Ascending aorta (tissue), 2 donors: Measurements from ENCODE around the gene PBRM1. TPM values are rescaled to one million over a fixed set of nuclear protein-coding genes. Genes with fewer than 3 reads are reported as not detected.
"Not testable (repeated sequence)": the region's sequence is repeated elsewhere in the genome, so short reads cannot be mapped to it uniquely, and the experiment has no call there.

Source experiments
- DNase-seq, 2 donors: peaks; one replicate each; pipeline ENCODE4 v3.0.0-alpha.2; 2019; ENCODE audit warnings: low spot score in 2 of 2
- H3K27ac ChIP-seq, 2 donors: fragments of 200-600 bp; sonication (generic); one replicate each; pipeline ENCODE4 v1.5.1; 2016 to 2017; ENCODE audit warnings: mild to moderate bottlenecking in 1 of 2
- H3K27me3 ChIP-seq: fragments of 200-600 bp; sonication (generic); one replicate; pipeline ENCODE4 v1.5.1; 2017
- H3K36me3 ChIP-seq, 2 donors: fragments of 200-600 bp; sonication (generic); one replicate each; pipeline ENCODE4 v1.5.1; 2016
- H3K4me1 ChIP-seq, 2 donors: fragments of 200-600 bp; sonication (generic); one replicate each; pipeline ENCODE4 v1.5.1; 2016 to 2017; ENCODE audit warnings: mild to moderate bottlenecking in 1 of 2
- H3K4me3 ChIP-seq, 2 donors: fragments of 200-600 bp; sonication (generic); one replicate each; pipeline ENCODE4 v1.5.1; 2016 to 2017; ENCODE audit warnings: mild to moderate bottlenecking in 1 of 2
- H3K9me3 ChIP-seq, 2 donors: fragments of 200-600 bp; sonication (generic); one replicate each; pipeline ENCODE4 v1.5.1; 2016
- CTCF ChIP-seq, 3 experiments: fragments of 200-600 bp in 2 of 3; fragments of 450-650 bp in 1 of 3; sonication (generic) in 2 of 3; IDR thresholded peaks; one replicate each; pipeline ENCODE4 v1.5.1; 2016 to 2019; ENCODE audit warnings: antibody characterized with exemption in 3 of 3, mild to moderate bottlenecking in 1 of 3, moderate library complexity in 1 of 3
- intact Hi-C: fragments of 100-400 bp; cut with DNase I; formaldehyde crosslinking; loops from one replicate; pipeline ENCODE4 v1.15.1; 2023
- total RNA-seq: library from RNA; depleted of rRNA; stranded (reverse); fragments of >200 nt; gene quantifications from one replicate; pipeline ENCODE4 v1.1.0, GENCODE V29; 2016

PBRM1 gene
- 36.7 TPM for total RNA-seq

DNA sequence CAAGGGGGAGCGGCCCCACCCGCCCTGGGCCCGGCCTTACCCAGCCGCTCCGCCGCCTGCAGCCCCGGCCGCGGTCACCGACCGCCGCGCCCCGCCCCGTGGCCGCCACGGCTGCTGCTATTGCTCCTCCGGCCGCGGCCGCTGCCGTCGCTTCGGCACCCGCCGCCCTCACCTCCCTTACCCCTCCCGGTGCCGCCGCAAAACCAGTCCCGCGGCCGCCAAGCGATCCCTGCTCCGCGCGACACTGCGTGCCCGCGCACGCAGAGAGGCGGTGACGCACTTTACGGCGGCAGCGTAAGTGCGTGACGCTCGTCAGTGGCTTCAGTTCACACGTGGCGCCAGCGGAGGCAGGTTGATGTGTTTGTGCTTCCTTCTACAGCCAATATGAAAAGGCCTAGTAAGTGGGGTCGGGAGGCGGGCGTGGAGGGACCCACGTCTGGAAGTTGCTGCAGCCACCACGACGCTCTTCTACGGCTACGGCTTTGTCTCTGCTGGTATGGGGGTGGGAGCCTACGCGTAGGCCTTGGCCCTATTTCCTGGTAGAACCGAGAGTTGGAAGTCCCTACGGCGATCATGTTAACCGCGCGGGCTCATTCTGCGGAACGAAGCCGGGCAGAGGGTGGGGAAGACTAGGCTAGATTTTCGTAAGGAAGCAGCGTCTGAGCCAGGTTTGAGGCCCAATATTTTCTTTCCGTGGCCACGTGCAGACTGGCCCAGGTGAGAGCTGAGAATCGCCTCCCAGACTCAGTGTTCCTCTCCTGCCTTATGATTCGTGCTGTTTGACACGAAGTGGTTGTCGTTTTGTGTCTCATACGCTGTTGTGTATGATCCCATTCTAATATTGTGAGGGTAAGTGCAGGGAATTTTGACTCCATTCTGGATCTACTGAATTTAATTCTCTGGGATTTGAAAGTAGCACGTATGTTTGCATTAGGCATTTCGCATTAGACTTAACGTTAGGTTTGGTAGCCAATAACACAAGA is at the start of gene PBRM1, which contains the start of gene GNL3:
Gene PBRM1, minus strand, starts transcription at position 205 of the 983 bp plus-strand sequence.
Gene GNL3, plus strand, starts transcription at position 324 of the 983 bp plus-strand sequence. Its CDS starts 61 bp downstream, at position 385.
- H3K36me3 ChIP-seq = peaks cover 37 to 40% of the 10 kb centered on the region in 2 donors
- peak; percentile 74 to 96 for DNase-seq
- TF ChIP-seq CTCF (IDR thresholded peaks at IDR 0.05) = no peak
- no peaks in the 10 kb centered on the region for H3K27me3 ChIP-seq
- H3K9me3 ChIP-seq = no peaks in the 10 kb centered on the region
- intact Hi-C loops = loop anchor here (1.0 to 10.0 kb wide), 7 partner anchors 15 to 411 kb away; partner anchors contain the start of genes GLT8D1, NISCH, SFMBT1 and STIMATE
- peak within 1 kb of the TSS; percentile 78 to 79 for H3K4me3 ChIP-seq
- peaks cover 3 to 30% of the 10 kb centered on the region in 2 donors for H3K4me1 ChIP-seq
- peak within 1 kb of the TSS; percentile 89 to 98 for H3K27ac ChIP-seq

DNA sequence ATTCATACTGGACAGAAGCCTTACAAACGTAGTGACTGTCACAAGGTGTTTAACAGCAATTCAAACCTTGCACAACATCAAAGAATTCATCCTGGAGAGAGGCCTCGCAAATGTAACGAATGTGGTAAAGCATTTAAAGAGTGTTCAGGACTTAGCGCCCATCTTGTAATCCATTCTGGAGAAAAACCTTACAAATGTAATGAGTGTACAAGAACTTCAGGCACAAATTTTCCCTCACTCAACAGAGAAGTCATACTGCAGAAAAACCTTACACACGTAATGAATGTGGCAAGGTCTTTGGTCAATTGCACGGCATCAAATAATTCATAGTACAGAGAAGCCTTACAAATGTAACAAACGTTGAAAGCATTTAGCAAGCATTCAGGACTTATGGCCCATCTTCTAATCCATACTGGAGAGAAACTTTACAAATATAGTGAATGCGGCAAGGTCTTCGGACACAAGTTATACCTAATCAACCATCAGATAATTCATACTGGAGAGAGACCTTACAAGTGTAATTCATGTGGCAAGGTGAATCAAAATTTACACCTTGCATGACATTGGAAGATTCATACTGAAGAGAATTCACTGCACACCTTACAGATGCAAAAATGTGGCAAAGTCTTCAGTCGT is 47.7 kb upstream of the PBRM1 start:
- no peak for TF ChIP-seq CTCF (IDR thresholded peaks at IDR 0.05)
- Histone ChIP-seq H3K27ac (no peak overlapping the region), H3K27me3 (no peaks in the 10 kb centered on the region), H3K4me3 (no peak overlapping the region), H3K4me1 (no peaks in the 10 kb centered on the region), H3K36me3 (peaks cover 53 to 82% of the 10 kb centered on the region in 2 donors), H3K9me3 (peaks cover 0 to 7% of the 10 kb centered on the region in 2 donors)
- DNase-seq = peak in 1 of 2 donors; percentile 4
- intact Hi-C loops = no loop called here

DNA sequence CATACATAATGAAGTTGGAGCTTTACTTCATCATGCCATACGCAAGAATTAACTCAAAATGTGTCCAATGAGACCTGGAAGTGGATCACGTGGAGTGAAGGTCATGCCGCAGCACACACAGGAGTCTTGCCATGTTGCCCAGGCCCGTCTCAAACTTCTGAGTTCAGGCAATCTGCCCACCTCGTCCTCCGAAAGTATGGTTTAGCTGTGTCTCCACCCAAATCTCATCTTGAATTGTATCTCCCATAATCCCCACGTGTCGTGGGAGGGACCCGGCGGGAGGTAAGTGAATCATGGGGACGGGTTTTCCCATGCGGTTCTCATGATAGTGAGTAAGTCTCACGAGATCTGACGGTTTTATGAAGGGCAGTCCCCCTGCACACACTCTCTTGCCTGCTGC is 45.9 kb upstream of the PBRM1 start:
- no peak overlapping the region for H3K27ac ChIP-seq
- peaks cover 0 to 7% of the 10 kb centered on the region in 2 donors for H3K9me3 ChIP-seq
- peaks cover 48 to 67% of the 10 kb centered on the region in 2 donors for H3K36me3 ChIP-seq
- H3K27me3 ChIP-seq = no peaks in the 10 kb centered on the region
- intact Hi-C loops = no loop called here
- peak in 1 of 2 donors; percentile 51 for DNase-seq
- TF ChIP-seq CTCF (IDR thresholded peaks at IDR 0.05) = no peak
- no peak overlapping the region for H3K4me3 ChIP-seq
- no peaks in the 10 kb centered on the region for H3K4me1 ChIP-seq

DNA sequence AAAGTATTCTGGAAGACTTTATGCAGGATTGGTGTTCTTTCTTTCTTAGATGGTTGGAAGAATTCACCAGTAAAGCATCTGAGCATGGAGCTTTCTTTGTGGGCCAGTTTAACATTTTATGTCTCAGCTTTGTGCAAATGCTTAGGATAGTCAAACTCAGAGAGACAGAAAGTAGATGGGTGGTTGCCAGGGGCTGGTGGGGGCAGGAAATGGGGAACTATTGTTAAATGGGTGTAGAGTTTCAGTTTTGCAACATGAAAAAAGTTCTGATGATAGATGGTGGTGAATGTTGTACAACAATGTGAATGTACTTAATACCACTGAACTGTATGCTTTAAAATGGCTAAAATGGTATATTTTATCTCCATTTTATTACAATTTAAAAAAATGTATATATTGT is 45.0 kb upstream of the PBRM1 start:
- Histone ChIP-seq H3K4me1 (no peaks in the 10 kb centered on the region), H3K36me3 (peaks cover 40 to 58% of the 10 kb centered on the region in 2 donors), H3K4me3 (no peak overlapping the region), H3K27me3 (no peaks in the 10 kb centered on the region), H3K9me3 (peaks cover 0 to 7% of the 10 kb centered on the region in 2 donors), H3K27ac (no peak overlapping the region)
- intact Hi-C loops = no loop called here
- DNase-seq = peak in 1 of 2 donors; percentile 35
- no peak for TF ChIP-seq CTCF (IDR thresholded peaks at IDR 0.05)

DNA sequence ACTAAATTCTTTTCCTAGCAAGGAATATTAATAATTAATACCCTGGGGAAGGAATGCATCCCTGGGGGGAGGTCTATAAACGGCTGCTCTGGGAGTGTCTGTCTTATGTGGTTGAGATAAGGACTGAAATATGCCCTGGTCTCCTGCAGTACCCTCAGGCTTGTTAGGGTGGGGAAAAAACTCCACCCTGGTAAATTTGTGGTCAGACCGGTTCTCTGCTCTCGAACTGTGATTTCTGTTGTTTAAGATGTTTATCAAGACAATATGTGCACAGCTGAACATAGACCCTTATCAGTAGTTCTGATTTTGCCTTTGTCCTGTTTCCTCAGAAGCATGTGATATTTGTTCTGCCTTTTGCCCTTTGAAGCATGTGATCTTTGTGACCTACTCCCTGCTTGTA is 43.0 kb upstream of the PBRM1 start:
- peak in 1 of 2 donors; percentile 4 for DNase-seq
- H3K4me1 ChIP-seq, H3K4me3 ChIP-seq, intact Hi-C loops, H3K27ac ChIP-seq, H3K9me3 ChIP-seq, H3K27me3 ChIP-seq: not testable (repeated sequence)
- peaks cover 30 to 40% of the 10 kb centered on the region in 2 donors for H3K36me3 ChIP-seq
